A549 (cell line): ENCODE data around the gene ADA. TPM values are rescaled to one million over a fixed set of nuclear protein-coding genes. Genes with fewer than 3 reads are reported as not detected.

ENCODE experiments used
- ATAC-seq, 2 experiments: fragments of 200-7000 bp in 1 of 2; fragments of >200 bp in 1 of 2; cut with Nextera tagmentation in 1 of 2; cut with Tn5 transposase in 1 of 2; 3 replicates each; pipeline versions ENCODE4 v1.8.0 to v1.9.1; 2018 to 2020; ENCODE audit warnings: mild to moderate bottlenecking in 1 of 2, moderate library complexity in 1 of 2
- CTCF ChIA-PET: fragments of 300-600 bp; sonication (Branson Sonifier 250); formaldehyde crosslinking; extraction: SDS; loops from one replicate; lab custom pipeline; 2021; ENCODE audit warnings: antibody characterized with exemption, inconsistent platforms; lab: Yijun Ruan, JAX
- POLR2A ChIA-PET: fragments of 350-600 bp; formaldehyde crosslinking; extraction: SDS; loops from one replicate; lab custom pipeline; 2021; ENCODE audit warnings: antibody characterized with exemption, inconsistent platforms; lab: Yijun Ruan, JAX
- DNase-seq, 2 experiments: peaks; one replicate each; pipeline versions ENCODE4 v3.0.0 to v3.0.0-alpha.2; 2011 to 2016; ENCODE audit warnings: low read depth in 1 of 2, low spot score in 1 of 2
- FAIRE-seq: peaks from 2 replicates; lab custom pipeline; 2011; peaks lifted over from hg19 to GRCh38; lab: Jason Lieb, UNC
- H3K27ac ChIP-seq, 2 experiments: fragments of >200 bp; sonication (Bioruptor Twin); formaldehyde crosslinking; 3 replicates each; pipeline ENCODE4 v1.5.1; 2016 to 2017
- H3K4me1 ChIP-seq: fragments of >200 bp; sonication (Bioruptor Twin); formaldehyde crosslinking; 3 replicates; pipeline ENCODE4 v1.6.1; 2016
- H3K4me2 ChIP-seq: fragments of >200 bp; sonication (Bioruptor Twin); formaldehyde crosslinking; 3 replicates; pipeline ENCODE4 v1.6.1; 2016
- H3K4me3 ChIP-seq: fragments of >200 bp; sonication (Bioruptor Twin); formaldehyde crosslinking; 3 replicates; pipeline ENCODE4 v1.5.1; 2016
- H3K9me3 ChIP-seq: fragments of >200 bp; sonication (Bioruptor Twin); formaldehyde crosslinking; 3 replicates; pipeline ENCODE4 v1.6.1; 2016
- EHF ChIP-seq: fragments of 250-450 bp; sonication (Bioruptor Pico); IDR thresholded peaks from 2 replicates; pipeline ENCODE4 v1.5.0; 2020; ENCODE audit warnings: mild to moderate bottlenecking
- EHMT2 ChIP-seq: fragments of 200-600 bp; sonication (generic); IDR thresholded peaks from 2 replicates; pipeline ENCODE4 v1.6.1; 2016; ENCODE audit warnings: antibody characterized with exemption, low read depth, mild to moderate bottlenecking, moderate library complexity
- ESRRA ChIP-seq: fragments of 150-350 bp; IDR thresholded peaks from 2 replicates; pipeline ENCODE4 v1.6.1; 2014; ENCODE audit warnings: mild to moderate bottlenecking, low read length, borderline replicate concordance
- FOSB ChIP-seq: fragments of 250-450 bp; sonication (Bioruptor Pico); IDR thresholded peaks from 2 replicates; pipeline ENCODE4 v1.5.0; 2020; ENCODE audit warnings: mild to moderate bottlenecking, moderate library complexity
- HOXB5 ChIP-seq: fragments of 250-450 bp; sonication (Bioruptor Pico); IDR thresholded peaks from 2 replicates; pipeline ENCODE4 v1.5.0; 2020; ENCODE audit warnings: mild to moderate bottlenecking, moderate library complexity
- JUN ChIP-seq, 2 experiments: fragments of >200 bp; sonication (Bioruptor Twin); formaldehyde crosslinking; IDR thresholded peaks; 2 replicates in 1 of 2; 3 replicates in 1 of 2; pipeline ENCODE4 v1.6.1; 2016 to 2017
- JUNB ChIP-seq: fragments of >200 bp; sonication (Bioruptor Twin); formaldehyde crosslinking; IDR thresholded peaks from 2 replicates; pipeline ENCODE4 v1.6.1; 2016
- KDM5A ChIP-seq: fragments of 200-600 bp; sonication (generic); IDR thresholded peaks from 2 replicates; pipeline ENCODE4 v1.6.1; 2016; ENCODE audit warnings: antibody characterized with exemption, mild to moderate bottlenecking
- MAFK ChIP-seq: fragments of 450-650 bp; IDR thresholded peaks from 2 replicates; pipeline ENCODE4 v1.6.1; 2014; ENCODE audit not compliant: partially characterized antibody
- NFE2L2 ChIP-seq: fragments of 150-350 bp; conservative IDR thresholded peaks from 2 replicates; pipeline ENCODE4 v1.6.1; 2014; ENCODE audit warnings: low read length
- NPAS2 ChIP-seq: fragments of 250-450 bp; sonication (Bioruptor Pico); IDR thresholded peaks from 2 replicates; pipeline ENCODE4 v1.8.0; 2022; ENCODE audit warnings: mild to moderate bottlenecking, moderate library complexity, borderline replicate concordance
- PHF8 ChIP-seq: fragments of 200-600 bp; sonication (generic); IDR thresholded peaks from 2 replicates; pipeline ENCODE4 v1.6.1; 2016; ENCODE audit warnings: low read depth, mild to moderate bottlenecking, antibody characterized with exemption, moderate library complexity, borderline replicate concordance
- POLR2A ChIP-seq: IDR thresholded peaks from 2 replicates; pipeline ENCODE4 v1.6.1; 2012; ENCODE audit warnings: mild to moderate bottlenecking, low read length
- RCOR1 ChIP-seq: fragments of 150-350 bp; IDR thresholded peaks from 2 replicates; pipeline ENCODE4 v1.6.1; 2014; ENCODE audit warnings: antibody characterized with exemption, low read length, low read depth
- RFX5 ChIP-seq: fragments of 450-650 bp; IDR thresholded peaks from 2 replicates; pipeline ENCODE4 v1.7.1; 2014; ENCODE audit warnings: antibody characterized with exemption, mild to moderate bottlenecking, moderate library complexity
- TFCP2L1 ChIP-seq: fragments of 250-450 bp; sonication (Bioruptor Pico); IDR thresholded peaks from 2 replicates; pipeline ENCODE4 v1.5.0; 2021; ENCODE audit warnings: mild to moderate bottlenecking
- TP53 ChIP-seq: fragments of 250-450 bp; sonication (Bioruptor Pico); IDR thresholded peaks from 2 replicates; pipeline ENCODE4 v1.5.0; 2021; ENCODE audit warnings: mild to moderate bottlenecking, moderate library complexity
- ZFP36 ChIP-seq: fragments of 450-650 bp; IDR thresholded peaks from 2 replicates; pipeline ENCODE4 v1.6.1; 2014; ENCODE audit warnings: borderline replicate concordance; ENCODE audit not compliant: partially characterized antibody
- ZNF302 ChIP-seq: fragments of 250-450 bp; sonication (Bioruptor Pico); IDR thresholded peaks from 2 replicates; pipeline ENCODE4 v1.9.0; 2021; ENCODE audit warnings: inconsistent platforms, mild to moderate bottlenecking, moderate library complexity
- ZSCAN20 ChIP-seq: fragments of 250-450 bp; sonication (Bioruptor Pico); IDR thresholded peaks from 2 replicates; pipeline ENCODE4 v1.8.0; 2022; ENCODE audit warnings: mild to moderate bottlenecking, moderate library complexity
- WGBS: methylation state at CpG from one replicate; pipeline ENCODE4 v1.1.6; 2017; ENCODE audit errors: missing lambda C conversion rate; 5-methylcytosine and 5-hydroxymethylcytosine counted together
- polyA plus RNA-seq, 4 experiments: library from polyadenylated mRNA; depleted of rRNA in 3 of 4; stranded (reverse); fragments of >200 nt; fragmentation: RNase III in 1 of 4; extraction: RNeasy Plus Mini Kit Qiagen cat#74134 plus additional on column Dnase treatment in 1 of 4; gene quantifications; 2 replicates in 3 of 4; 3 replicates in 1 of 4; pipeline ENCODE4 v1.2.3, GENCODE V29; 2011 to 2017
- TF ChIP-seq, protein P1 (sequence below): fragments of >200 bp; sonication (Bioruptor Twin); formaldehyde crosslinking; IDR thresholded peaks from 3 replicates; pipeline ENCODE4 v1.5.1; 2016
- TF ChIP-seq, protein P2 (sequence below): fragments of 150-350 bp; IDR thresholded peaks from 2 replicates; pipeline ENCODE4 v1.6.1; 2014; ENCODE audit warnings: low read depth, mild to moderate bottlenecking, low read length
- TF ChIP-seq, protein P3 (sequence below): fragments of >200 bp; sonication (Bioruptor Twin); formaldehyde crosslinking; IDR thresholded peaks from 3 replicates; pipeline ENCODE4 v1.6.1; 2016
- TF ChIP-seq, protein P4 (sequence below): IDR thresholded peaks from 2 replicates; pipeline ENCODE4 v1.6.1; 2012; ENCODE audit warnings: low read depth, borderline replicate concordance
- TF ChIP-seq, protein P5 (sequence below): fragments of >200 bp; sonication (Bioruptor Twin); formaldehyde crosslinking; IDR thresholded peaks from 2 replicates; pipeline ENCODE4 v1.6.1; 2016
- TF ChIP-seq, protein P6 (sequence below): fragments of 250-450 bp; sonication (Bioruptor Pico); IDR thresholded peaks from 2 replicates; pipeline ENCODE4 v1.5.0; 2020; ENCODE audit warnings: low read depth, mild to moderate bottlenecking, moderate library complexity

The ADA gene
- polyA plus RNA-seq, 2 of the 4 experiments (the other 2 are of a cell fraction), result 34.5 to 48.1 TPM

DNA sequence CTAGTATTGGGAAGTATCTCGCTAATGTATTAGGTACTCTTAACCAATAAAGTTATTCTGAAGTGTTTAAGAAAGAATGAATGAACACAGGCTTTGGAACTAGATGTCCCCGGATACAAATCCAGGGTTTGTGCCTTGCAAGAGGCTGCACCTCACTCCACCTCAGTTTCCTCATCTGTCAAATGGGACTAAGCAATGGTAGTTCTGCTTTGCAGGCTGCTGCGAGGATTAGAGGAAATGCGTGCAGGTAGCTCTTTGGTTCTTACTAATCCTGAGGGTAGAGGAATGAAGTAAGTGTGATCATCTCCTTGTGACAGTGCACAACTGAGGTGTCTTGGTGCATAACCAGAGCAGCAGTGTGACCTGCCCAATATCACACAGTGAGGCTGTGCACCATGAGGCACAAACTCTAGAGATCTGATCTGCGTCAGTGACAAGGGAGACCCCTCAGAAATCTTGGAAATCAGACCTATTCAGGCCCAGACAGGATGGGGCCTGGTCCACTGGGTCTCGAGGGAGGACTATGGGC is 26.7 kb downstream of the ADA start (continued):
- TF ChIP-seq, protein P1, sequence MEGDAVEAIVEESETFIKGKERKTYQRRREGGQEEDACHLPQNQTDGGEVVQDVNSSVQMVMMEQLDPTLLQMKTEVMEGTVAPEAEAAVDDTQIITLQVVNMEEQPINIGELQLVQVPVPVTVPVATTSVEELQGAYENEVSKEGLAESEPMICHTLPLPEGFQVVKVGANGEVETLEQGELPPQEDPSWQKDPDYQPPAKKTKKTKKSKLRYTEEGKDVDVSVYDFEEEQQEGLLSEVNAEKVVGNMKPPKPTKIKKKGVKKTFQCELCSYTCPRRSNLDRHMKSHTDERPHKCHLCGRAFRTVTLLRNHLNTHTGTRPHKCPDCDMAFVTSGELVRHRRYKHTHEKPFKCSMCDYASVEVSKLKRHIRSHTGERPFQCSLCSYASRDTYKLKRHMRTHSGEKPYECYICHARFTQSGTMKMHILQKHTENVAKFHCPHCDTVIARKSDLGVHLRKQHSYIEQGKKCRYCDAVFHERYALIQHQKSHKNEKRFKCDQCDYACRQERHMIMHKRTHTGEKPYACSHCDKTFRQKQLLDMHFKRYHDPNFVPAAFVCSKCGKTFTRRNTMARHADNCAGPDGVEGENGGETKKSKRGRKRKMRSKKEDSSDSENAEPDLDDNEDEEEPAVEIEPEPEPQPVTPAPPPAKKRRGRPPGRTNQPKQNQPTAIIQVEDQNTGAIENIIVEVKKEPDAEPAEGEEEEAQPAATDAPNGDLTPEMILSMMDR, result no peak

DNA sequence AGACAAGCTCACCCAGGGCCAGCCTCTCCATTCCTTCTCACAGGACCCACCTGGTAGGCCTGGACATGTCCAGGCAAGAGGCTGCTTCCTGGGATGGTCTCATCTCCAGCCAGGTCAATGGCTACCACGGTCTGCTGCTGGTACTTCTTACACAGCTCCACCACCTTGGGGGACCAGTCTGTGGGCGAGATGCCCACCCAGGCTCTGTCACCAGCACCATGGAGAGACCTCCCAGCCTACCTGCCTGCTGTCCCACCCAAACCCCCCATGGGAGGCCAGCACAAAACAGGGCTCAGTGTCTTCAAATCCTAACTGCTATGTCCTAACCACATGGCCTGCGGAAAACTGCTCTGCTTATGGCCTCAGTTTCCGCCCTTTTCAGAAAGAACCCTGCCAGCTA is 27.3 kb downstream of the ADA start:
- Histone ChIP-seq H3K9me3 (peaks cover 15% of the 10 kb centered on the region), H3K27ac (no peak overlapping the region), H3K4me2 (no peak overlapping the region), H3K4me1 (no peaks in the 10 kb centered on the region), H3K4me3 (no peak overlapping the region)
- TF ChIP-seq ZFP36 (no peak), HOXB5 (CRISPR knock-in tag) (no peak), FOSB (CRISPR knock-in tag) (no peak), EHMT2 (no peak), TFCP2L1 (no peak), JUNB (no peak), ZSCAN20 (CRISPR knock-in tag) (no peak)
- TF ChIP-seq, protein P2, sequence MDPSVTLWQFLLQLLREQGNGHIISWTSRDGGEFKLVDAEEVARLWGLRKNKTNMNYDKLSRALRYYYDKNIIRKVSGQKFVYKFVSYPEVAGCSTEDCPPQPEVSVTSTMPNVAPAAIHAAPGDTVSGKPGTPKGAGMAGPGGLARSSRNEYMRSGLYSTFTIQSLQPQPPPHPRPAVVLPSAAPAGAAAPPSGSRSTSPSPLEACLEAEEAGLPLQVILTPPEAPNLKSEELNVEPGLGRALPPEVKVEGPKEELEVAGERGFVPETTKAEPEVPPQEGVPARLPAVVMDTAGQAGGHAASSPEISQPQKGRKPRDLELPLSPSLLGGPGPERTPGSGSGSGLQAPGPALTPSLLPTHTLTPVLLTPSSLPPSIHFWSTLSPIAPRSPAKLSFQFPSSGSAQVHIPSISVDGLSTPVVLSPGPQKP, result no peak
- TF ChIP-seq, protein P3, sequence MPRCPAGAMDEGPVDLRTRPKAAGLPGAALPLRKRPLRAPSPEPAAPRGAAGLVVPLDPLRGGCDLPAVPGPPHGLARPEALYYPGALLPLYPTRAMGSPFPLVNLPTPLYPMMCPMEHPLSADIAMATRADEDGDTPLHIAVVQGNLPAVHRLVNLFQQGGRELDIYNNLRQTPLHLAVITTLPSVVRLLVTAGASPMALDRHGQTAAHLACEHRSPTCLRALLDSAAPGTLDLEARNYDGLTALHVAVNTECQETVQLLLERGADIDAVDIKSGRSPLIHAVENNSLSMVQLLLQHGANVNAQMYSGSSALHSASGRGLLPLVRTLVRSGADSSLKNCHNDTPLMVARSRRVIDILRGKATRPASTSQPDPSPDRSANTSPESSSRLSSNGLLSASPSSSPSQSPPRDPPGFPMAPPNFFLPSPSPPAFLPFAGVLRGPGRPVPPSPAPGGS, result no peak
- no peak for ATAC-seq
- CTCF ChIA-PET, result interaction anchor here (1.4 to 5.0 kb wide), 3 partner anchors 14 to 409 kb away, joined by 4 to 25 read pairs (median 4); no protein-coding TSS in a partner anchor
- WGBS, result 84% methylated on average over 4 of the region's 4 CpGs
- DNase-seq, result no peak
- POLR2A ChIA-PET, result no interaction called here
- no peak for FAIRE-seq

DNA sequence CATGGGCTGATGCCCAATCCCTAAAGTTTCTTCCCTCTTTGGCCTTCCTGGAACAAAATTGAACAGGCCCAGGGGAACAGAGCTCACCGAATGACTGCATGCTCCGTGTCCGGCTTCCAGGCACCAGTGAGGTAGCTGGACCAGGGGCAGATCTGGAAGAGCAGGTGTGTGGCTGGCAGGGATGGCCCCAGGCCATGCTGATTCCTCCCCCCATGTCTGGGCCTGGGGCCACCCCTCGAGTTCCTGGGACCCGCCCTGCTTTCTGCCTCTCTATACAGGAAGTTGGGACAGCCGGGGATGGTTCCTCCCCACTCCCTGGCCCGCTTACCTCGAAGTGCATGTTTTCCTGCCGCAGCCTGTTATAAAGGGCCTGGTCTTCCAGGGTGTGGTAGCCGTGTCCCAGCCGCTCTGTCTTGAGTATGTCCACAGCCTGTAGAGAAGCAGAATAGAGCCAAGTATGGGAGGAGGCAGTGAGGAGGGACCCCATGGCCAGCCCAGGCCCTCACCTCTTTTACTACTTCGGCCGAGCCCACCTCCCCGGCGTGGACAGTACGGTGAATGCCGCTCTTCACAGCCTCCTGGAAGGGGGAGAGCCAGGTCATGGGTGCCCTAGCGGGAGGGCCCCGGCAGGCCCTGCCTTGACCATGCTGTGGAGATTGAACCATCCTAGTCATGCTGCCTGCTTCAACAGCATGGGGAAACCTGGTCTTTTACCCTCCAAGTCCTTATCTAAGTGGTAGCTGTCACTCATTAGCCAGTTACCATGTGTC is 28.8 kb downstream of the ADA start:
- ATAC-seq, result no peak
- no peak overlapping the region for H3K4me2 ChIP-seq
- TF ChIP-seq TP53 (CRISPR knock-in tag) (no peak), POLR2A (no peak), MAFK (no peak), NPAS2 (CRISPR knock-in tag) (no peak), RCOR1 (no peak), JUNB (no peak), ESRRA (no peak), KDM5A (no peak), EHF (CRISPR knock-in tag) (no peak), RFX5 (no peak), PHF8 (no peak), JUN (IDR thresholded peaks at IDR 0.05) (no peak), NFE2L2 (no peak), ZNF302 (CRISPR knock-in tag) (no peak)
- TF ChIP-seq, protein P4, sequence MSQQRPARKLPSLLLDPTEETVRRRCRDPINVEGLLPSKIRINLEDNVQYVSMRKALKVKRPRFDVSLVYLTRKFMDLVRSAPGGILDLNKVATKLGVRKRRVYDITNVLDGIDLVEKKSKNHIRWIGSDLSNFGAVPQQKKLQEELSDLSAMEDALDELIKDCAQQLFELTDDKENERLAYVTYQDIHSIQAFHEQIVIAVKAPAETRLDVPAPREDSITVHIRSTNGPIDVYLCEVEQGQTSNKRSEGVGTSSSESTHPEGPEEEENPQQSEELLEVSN, result no peak
- TF ChIP-seq, protein P5, sequence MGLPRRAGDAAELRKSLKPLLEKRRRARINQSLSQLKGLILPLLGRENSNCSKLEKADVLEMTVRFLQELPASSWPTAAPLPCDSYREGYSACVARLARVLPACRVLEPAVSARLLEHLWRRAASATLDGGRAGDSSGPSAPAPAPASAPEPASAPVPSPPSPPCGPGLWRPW, result no peak
- TF ChIP-seq, protein P3, result no peak
- TF ChIP-seq, protein P6, sequence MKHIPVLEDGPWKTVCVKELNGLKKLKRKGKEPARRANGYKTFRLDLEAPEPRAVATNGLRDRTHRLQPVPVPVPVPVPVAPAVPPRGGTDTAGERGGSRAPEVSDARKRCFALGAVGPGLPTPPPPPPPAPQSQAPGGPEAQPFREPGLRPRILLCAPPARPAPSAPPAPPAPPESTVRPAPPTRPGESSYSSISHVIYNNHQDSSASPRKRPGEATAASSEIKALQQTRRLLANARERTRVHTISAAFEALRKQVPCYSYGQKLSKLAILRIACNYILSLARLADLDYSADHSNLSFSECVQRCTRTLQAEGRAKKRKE (CRISPR knock-in tag), result no peak
- TF ChIP-seq, protein P2, result no peak
- H3K27ac ChIP-seq, result no peak overlapping the region
- H3K4me1 ChIP-seq, result no peaks in the 10 kb centered on the region
- H3K4me3 ChIP-seq, result no peak overlapping the region
- DNase-seq, result no peak
- FAIRE-seq, result no peak
- ChIA-PET POLR2A (no interaction called here), CTCF (interaction anchor here (0.8 to 5.6 kb wide), 3 partner anchors 13 to 407 kb away, joined by 3 to 30 read pairs (median 4); no protein-coding TSS in a partner anchor)
- WGBS, result 98% methylated on average over 14 of the region's 19 CpGs
- peaks cover 15% of the 10 kb centered on the region for H3K9me3 ChIP-seq
